ENCODE results near the gene CD300E.
A peak's percentile ranks its signal among the peaks of the same experiment; 100 is the strongest.

Gene CD300E

DNA sequence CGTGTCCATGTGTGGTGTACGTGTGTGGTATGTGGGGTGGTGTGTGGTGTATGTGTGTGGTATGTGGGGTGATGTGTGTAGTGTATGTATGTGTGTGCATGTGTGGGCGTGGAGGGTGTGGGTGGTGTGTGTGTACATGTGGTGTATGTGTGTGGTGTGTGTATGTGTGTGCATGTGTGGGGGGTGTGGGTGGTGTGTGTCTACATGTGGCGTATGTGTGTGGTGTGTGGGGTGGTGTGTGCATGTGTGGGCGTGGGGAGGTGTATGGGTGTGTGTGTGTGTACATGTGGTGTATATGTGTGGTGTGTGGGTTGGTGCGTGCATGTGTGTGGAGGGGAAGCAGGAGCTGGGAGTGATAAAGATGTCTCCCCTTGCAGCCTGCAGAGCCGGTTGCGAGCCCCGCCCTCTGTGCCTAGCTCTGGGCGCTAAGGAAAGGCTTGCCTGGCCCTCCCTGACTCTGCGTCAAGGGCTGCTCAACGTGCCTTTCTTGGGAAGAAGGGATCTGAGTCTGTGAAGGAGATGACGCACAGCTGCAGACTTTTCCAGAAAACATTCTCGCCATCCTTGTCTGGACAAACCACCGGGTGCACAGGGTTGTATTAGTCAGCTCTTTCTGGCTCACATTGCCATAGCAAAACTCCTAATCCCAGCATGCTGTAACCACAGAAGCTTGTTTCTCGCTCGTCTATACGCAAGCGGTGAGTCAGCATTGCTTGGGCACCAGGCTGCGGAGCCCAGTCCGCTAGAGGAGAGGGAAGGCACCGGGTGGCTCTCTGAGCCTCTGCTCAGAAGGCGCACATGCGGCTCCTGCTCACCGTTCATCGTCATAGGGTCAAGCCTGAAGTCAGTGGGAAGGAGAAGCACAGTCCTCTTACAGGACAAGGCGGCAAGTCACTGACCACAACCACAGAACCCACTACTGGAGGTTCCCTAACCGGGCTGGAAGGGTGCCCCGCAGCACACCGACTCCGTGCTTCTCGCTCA lies 54.2 kb downstream of the CD300E start:
- peaks cover 26 to 60% of the 10 kb centered on the region in 2 experiments for H3K4me1 ChIP-seq (ENCODE audit: control insufficient read depth in 1 of 2, insufficient read depth in 1 of 2, low read depth in 1 of 2, low read length in 1 of 2)
- peaks cover 88% of the 10 kb centered on the region for H3K27me3 ChIP-seq
- H3K27ac ChIP-seq, result peak overlapping the region; percentile 58
- no peak overlapping the region for H3K4me3 ChIP-seq (ENCODE audit: low read depth in 1 of 2, low read length in 1 of 2)
- H3K36me3 ChIP-seq, result no peaks in the 10 kb centered on the region
- H3K9me3 ChIP-seq, result no peaks in the 10 kb centered on the region
- TF ChIP-seq, protein P1, sequence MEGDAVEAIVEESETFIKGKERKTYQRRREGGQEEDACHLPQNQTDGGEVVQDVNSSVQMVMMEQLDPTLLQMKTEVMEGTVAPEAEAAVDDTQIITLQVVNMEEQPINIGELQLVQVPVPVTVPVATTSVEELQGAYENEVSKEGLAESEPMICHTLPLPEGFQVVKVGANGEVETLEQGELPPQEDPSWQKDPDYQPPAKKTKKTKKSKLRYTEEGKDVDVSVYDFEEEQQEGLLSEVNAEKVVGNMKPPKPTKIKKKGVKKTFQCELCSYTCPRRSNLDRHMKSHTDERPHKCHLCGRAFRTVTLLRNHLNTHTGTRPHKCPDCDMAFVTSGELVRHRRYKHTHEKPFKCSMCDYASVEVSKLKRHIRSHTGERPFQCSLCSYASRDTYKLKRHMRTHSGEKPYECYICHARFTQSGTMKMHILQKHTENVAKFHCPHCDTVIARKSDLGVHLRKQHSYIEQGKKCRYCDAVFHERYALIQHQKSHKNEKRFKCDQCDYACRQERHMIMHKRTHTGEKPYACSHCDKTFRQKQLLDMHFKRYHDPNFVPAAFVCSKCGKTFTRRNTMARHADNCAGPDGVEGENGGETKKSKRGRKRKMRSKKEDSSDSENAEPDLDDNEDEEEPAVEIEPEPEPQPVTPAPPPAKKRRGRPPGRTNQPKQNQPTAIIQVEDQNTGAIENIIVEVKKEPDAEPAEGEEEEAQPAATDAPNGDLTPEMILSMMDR (IDR thresholded peaks at IDR 0.05), result no peak

DNA sequence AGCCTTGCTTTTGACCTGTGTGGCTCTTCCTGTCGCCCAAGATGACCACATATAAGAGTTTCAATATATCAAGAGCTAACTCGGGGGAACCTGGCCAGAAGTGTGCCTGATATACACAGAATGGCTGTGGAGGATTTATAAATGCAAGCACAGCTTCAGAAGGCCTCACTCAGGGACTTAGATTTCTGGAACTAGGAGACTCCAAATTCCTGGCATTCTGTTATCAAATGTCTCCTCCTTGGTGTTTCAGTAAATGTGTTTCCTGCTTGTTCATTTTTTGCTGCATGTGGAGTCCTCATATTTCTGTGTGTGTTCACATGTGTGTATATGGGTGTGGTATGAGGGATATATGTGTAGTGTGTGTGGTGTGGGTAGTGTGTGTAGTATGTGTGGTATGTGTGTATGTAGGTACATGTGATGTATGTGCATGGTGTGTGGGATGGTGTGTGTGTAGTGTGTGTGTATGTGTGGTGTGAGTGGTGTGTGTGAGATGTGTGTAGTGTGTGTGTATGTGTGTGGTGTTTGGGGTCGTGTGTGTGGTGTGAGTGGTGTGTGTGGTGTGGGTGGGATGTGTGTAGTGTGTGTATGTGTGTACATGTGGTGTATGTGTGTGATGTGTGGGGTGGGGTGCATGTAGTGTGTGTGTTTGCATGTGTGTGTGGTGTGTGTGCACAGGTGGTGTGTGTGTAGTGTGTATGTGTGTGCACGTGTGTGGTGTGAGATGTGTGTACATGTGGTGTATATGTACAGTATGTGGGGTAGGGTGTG lies 55.2 kb downstream of the CD300E start:
- peaks cover 26 to 60% of the 10 kb centered on the region in 2 experiments for H3K4me1 ChIP-seq (ENCODE audit: control insufficient read depth in 1 of 2, insufficient read depth in 1 of 2, low read depth in 1 of 2, low read length in 1 of 2)
- H3K27ac ChIP-seq, result no peak overlapping the region
- TF ChIP-seq, protein P1 (IDR thresholded peaks at IDR 0.05), result no peak
- no peaks in the 10 kb centered on the region for H3K36me3 ChIP-seq
- no peaks in the 10 kb centered on the region for H3K9me3 ChIP-seq
- H3K4me3 ChIP-seq (ENCODE audit: low read depth in 1 of 2, low read length in 1 of 2), result no peak overlapping the region
- peaks cover 87% of the 10 kb centered on the region for H3K27me3 ChIP-seq

DNA sequence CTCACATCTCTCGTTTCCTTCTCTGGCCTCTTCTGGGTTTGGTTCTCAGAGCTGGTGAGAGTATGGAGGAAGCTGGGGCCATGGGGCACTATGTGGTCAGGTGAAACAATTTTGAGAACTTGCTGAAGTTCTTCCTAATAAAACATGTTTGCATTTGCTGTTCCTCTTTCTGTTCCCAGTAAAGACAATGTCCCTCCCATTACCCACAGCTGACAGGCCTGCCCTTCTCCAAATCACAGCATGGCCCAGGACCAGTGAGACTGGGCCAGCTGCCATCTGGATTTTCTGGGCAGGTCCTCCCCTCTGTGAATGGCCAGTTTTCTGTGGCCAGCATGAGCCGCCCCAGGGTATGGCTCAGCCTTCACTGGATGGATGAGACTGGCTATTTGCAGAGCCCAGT lies 56.1 kb downstream of the CD300E start, which contains the start of gene CD300H:
Gene CD300H, minus strand, starts transcription at position 113 of the 400 bp plus-strand sequence.
- peaks cover 83% of the 10 kb centered on the region for H3K27me3 ChIP-seq
- no peaks in the 10 kb centered on the region for H3K36me3 ChIP-seq
- H3K4me1 ChIP-seq (ENCODE audit: control insufficient read depth in 1 of 2, insufficient read depth in 1 of 2, low read depth in 1 of 2, low read length in 1 of 2), result peaks cover 26 to 60% of the 10 kb centered on the region in 2 experiments
- no peaks in the 10 kb centered on the region for H3K9me3 ChIP-seq
- TF ChIP-seq, protein P1 (IDR thresholded peaks at IDR 0.05), result no peak
- H3K27ac ChIP-seq, result peak within 1 kb of the TSS; percentile 72
- H3K4me3 ChIP-seq (ENCODE audit: low read depth in 1 of 2, low read length in 1 of 2), result peak within 1 kb of the TSS in 1 of 2 experiments; percentile 55

DNA sequence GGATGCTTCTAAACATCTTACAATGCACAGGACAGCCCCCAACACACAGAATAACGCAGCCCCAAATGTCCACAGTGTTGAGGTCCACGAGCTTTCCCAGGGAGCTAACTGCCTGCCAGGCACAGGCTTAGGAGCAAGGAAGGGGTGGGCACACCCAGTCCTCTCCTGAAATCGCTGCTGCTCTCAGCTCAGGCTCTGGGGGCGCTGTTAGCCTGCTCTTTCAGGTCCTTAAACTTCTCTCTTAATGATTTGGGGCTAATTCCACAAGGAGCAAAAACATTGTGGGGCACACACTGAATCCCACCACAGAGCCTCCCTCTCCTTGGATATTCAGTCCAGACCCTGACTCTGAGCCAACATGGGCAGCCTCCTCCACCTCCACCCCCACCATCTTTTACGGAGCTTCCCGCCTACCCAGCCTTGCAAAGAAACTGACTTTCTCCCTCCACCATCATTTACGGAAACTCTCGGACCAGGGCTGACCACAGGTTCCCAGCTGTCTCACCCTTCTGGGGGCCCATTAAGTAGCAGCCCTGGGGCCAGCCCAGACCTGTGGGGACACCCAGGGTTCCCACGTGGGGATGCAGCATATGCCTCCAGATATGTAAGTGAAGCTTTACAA lies 57.3 kb downstream of the CD300E start:
- Histone ChIP-seq H3K4me1 (ENCODE audit: control insufficient read depth in 1 of 2, insufficient read depth in 1 of 2, low read depth in 1 of 2, low read length in 1 of 2) (peaks cover 26 to 53% of the 10 kb centered on the region in 2 experiments), H3K4me3 (ENCODE audit: low read depth in 1 of 2, low read length in 1 of 2) (peak overlapping the region in 1 of 2 experiments; percentile 55), H3K9me3 (no peaks in the 10 kb centered on the region), H3K36me3 (no peaks in the 10 kb centered on the region), H3K27me3 (peaks cover 78% of the 10 kb centered on the region), H3K27ac (no peak overlapping the region)
- TF ChIP-seq, protein P1 (IDR thresholded peaks at IDR 0.05), result peak; percentile 43

DNA sequence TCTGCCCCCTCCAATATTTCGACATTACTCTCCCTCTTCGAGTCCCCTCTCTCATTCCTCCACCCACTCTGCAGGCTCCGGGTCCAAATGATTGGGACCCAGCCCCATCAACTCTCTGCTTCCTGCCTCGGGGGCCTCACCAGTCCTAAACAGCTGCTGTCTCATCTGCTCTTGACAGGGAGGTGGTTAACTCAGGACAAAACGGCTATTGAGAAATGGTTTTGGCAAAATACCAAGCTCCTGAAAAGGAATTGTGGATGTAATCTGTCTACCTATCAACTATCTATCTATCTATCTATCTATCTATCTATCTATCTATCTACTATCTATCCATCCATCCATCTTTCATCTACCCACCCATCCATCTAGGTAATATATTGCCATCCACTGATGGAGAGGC lies 58.4 kb downstream of the CD300E start:
- H3K4me1 ChIP-seq (ENCODE audit: control insufficient read depth in 1 of 2, insufficient read depth in 1 of 2, low read depth in 1 of 2, low read length in 1 of 2), result peaks cover 25 to 42% of the 10 kb centered on the region in 2 experiments
- H3K27me3 ChIP-seq, result peaks cover 75% of the 10 kb centered on the region
- no peak overlapping the region for H3K4me3 ChIP-seq (ENCODE audit: low read depth in 1 of 2, low read length in 1 of 2)
- no peaks in the 10 kb centered on the region for H3K36me3 ChIP-seq
- no peaks in the 10 kb centered on the region for H3K9me3 ChIP-seq
- no peak overlapping the region for H3K27ac ChIP-seq
- TF ChIP-seq, protein P1 (IDR thresholded peaks at IDR 0.05), result no peak
